SK-N-SH treated with all-trans-retinoic acid at 6 μM for 48 hours (cell line): Measurements from ENCODE around the gene ENTR1.

Source experiments
- ATAC-seq: fragments of 200-7000 bp; cut with Tn5 transposase; 3 replicates; pipeline ENCODE4 v1.9.1; 2020; ENCODE audit warnings: mild to moderate bottlenecking, moderate library complexity
- ARNTL ChIP-seq: fragments of 450-650 bp; formaldehyde crosslinking; IDR thresholded peaks from 2 replicates; pipeline ENCODE4 v1.5.0; 2020; ENCODE audit warnings: low read depth, mild to moderate bottlenecking, moderate library complexity, borderline replicate concordance
- BACH2 ChIP-seq: fragments of 250-450 bp; sonication (Bioruptor Pico); IDR thresholded peaks from 2 replicates; pipeline ENCODE4 v1.9.0; 2021; ENCODE audit warnings: mild to moderate bottlenecking, borderline replicate concordance
- CREB5 ChIP-seq: fragments of 250-450 bp; sonication (Bioruptor Pico); IDR thresholded peaks from 2 replicates; pipeline ENCODE4 v1.5.1; 2020; ENCODE audit warnings: low read depth, mild to moderate bottlenecking, moderate library complexity
- CSDC2 ChIP-seq: fragments of 250-450 bp; sonication (Bioruptor Pico); IDR thresholded peaks from 2 replicates; pipeline ENCODE4 v1.5.0; 2020; ENCODE audit warnings: mild to moderate bottlenecking, moderate library complexity
- CSRNP3 ChIP-seq: fragments of 250-450 bp; sonication (Bioruptor Pico); IDR thresholded peaks from 2 replicates; pipeline ENCODE4 v1.5.1; 2021; ENCODE audit warnings: mild to moderate bottlenecking, moderate library complexity
- ESRRG ChIP-seq: fragments of 250-450 bp; sonication (Bioruptor Pico); IDR thresholded peaks from 2 replicates; pipeline ENCODE4 v1.6.1; 2021; ENCODE audit warnings: mild to moderate bottlenecking
- ISL1 ChIP-seq: fragments of 250-450 bp; sonication (Bioruptor Pico); IDR thresholded peaks from 2 replicates; pipeline ENCODE4 v2.1.2; 2022; ENCODE audit warnings: mild to moderate bottlenecking, moderate library complexity
- OSR1 ChIP-seq: fragments of 250-450 bp; sonication (Bioruptor Pico); IDR thresholded peaks from 2 replicates; pipeline ENCODE4 v1.8.0; 2022; ENCODE audit warnings: moderate library complexity, mild to moderate bottlenecking, inconsistent platforms
- PPARA ChIP-seq: fragments of 250-450 bp; sonication (Bioruptor Pico); IDR thresholded peaks from 2 replicates; pipeline ENCODE4 v1.5.0; 2020; ENCODE audit warnings: mild to moderate bottlenecking, borderline replicate concordance
- RARB ChIP-seq: fragments of 250-450 bp; sonication (Bioruptor Pico); IDR thresholded peaks from 2 replicates; pipeline ENCODE4 v1.8.0; 2021; ENCODE audit warnings: mild to moderate bottlenecking, moderate library complexity
- SNAI2 ChIP-seq: fragments of 250-450 bp; sonication (Bioruptor Pico); IDR thresholded peaks from 2 replicates; pipeline ENCODE4 v1.5.0; 2020; ENCODE audit warnings: mild to moderate bottlenecking, moderate library complexity
- TCF4 ChIP-seq: fragments of 250-450 bp; sonication (Bioruptor Pico); IDR thresholded peaks from 2 replicates; pipeline ENCODE4 v1.8.0; 2021; ENCODE audit warnings: mild to moderate bottlenecking, moderate library complexity, borderline replicate concordance
- TOX ChIP-seq: fragments of 250-450 bp; sonication (Bioruptor Pico); IDR thresholded peaks from 2 replicates; pipeline ENCODE4 v1.8.0; 2021; ENCODE audit warnings: mild to moderate bottlenecking, moderate library complexity, borderline replicate concordance
- TSHZ2 ChIP-seq: fragments of 250-450 bp; sonication (Bioruptor Pico); IDR thresholded peaks from 2 replicates; pipeline ENCODE4 v1.5.0; 2020; ENCODE audit warnings: mild to moderate bottlenecking, moderate library complexity
- ZC3H10 ChIP-seq: fragments of 250-450 bp; sonication (Bioruptor Pico); IDR thresholded peaks from 2 replicates; pipeline ENCODE4 v1.5.1; 2021; ENCODE audit warnings: mild to moderate bottlenecking, moderate library complexity
- ZFP3 ChIP-seq: fragments of 250-450 bp; sonication (Bioruptor Pico); IDR thresholded peaks from 2 replicates; pipeline ENCODE4 v1.5.0; 2020; ENCODE audit warnings: mild to moderate bottlenecking, moderate library complexity
- ZFP30 ChIP-seq: fragments of 450-650 bp; formaldehyde crosslinking; IDR thresholded peaks from 2 replicates; pipeline ENCODE4 v1.5.0; 2022; ENCODE audit warnings: mild to moderate bottlenecking, moderate library complexity
- ZNF565 ChIP-seq: fragments of 450-650 bp; formaldehyde crosslinking; conservative IDR thresholded peaks from 2 replicates; pipeline ENCODE4 v1.5.0; 2020; ENCODE audit warnings: low read depth, mild to moderate bottlenecking, moderate library complexity
- ZNF70 ChIP-seq: fragments of 450-650 bp; formaldehyde crosslinking; IDR thresholded peaks from 2 replicates; pipeline ENCODE4 v1.5.0; 2020; ENCODE audit warnings: mild to moderate bottlenecking, moderate library complexity
- ZNF8 ChIP-seq: fragments of 450-650 bp; formaldehyde crosslinking; IDR thresholded peaks from 2 replicates; pipeline ENCODE4 v1.5.0; 2020; ENCODE audit warnings: mild to moderate bottlenecking, moderate library complexity
- TF ChIP-seq, protein P1 (sequence below): fragments of 250-450 bp; sonication (Bioruptor Pico); IDR thresholded peaks from 2 replicates; pipeline ENCODE4 v1.8.0; 2021; ENCODE audit warnings: low read depth, mild to moderate bottlenecking, moderate library complexity, borderline replicate concordance
- TF ChIP-seq, protein P2 (sequence below): fragments of 250-450 bp; sonication (Bioruptor Pico); IDR thresholded peaks from 2 replicates; pipeline ENCODE4 v1.8.0; 2020; ENCODE audit warnings: mild to moderate bottlenecking, moderate library complexity, borderline replicate concordance

ENTR1 gene

GRCh38 chr9:136357202-136357725 is 53.1 kb downstream of the ENTR1 start (continued):
- TF ChIP-seq, protein P1, sequence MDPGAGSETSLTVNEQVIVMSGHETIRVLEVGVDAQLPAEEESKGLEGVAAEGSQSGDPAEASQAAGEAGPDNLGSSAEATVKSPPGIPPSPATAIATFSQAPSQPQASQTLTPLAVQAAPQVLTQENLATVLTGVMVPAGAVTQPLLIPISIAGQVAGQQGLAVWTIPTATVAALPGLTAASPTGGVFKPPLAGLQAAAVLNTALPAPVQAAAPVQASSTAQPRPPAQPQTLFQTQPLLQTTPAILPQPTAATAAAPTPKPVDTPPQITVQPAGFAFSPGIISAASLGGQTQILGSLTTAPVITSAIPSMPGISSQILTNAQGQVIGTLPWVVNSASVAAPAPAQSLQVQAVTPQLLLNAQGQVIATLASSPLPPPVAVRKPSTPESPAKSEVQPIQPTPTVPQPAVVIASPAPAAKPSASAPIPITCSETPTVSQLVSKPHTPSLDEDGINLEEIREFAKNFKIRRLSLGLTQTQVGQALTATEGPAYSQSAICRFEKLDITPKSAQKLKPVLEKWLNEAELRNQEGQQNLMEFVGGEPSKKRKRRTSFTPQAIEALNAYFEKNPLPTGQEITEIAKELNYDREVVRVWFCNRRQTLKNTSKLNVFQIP: no peak
- no peak for TF ChIP-seq OSR1 (CRISPR knock-in tag)
- no peak for TF ChIP-seq ZFP30 (CRISPR knock-in tag)
- no peak for TF ChIP-seq ZC3H10 (CRISPR knock-in tag)
- no peak for TF ChIP-seq RARB (CRISPR knock-in tag)
- TF ChIP-seq ISL1: no peak
- TF ChIP-seq CSRNP3: no peak
- TF ChIP-seq ZNF8: no peak

- no peak for ATAC-seq
- no peak for TF ChIP-seq TSHZ2 (CRISPR knock-in tag)
- no peak for TF ChIP-seq ZFP30 (CRISPR knock-in tag)
- no peak for TF ChIP-seq ARNTL
- TF ChIP-seq TOX (CRISPR knock-in tag): no peak
- no peak for TF ChIP-seq ESRRG
- TF ChIP-seq CSDC2 (CRISPR knock-in tag): no peak
- no peak for TF ChIP-seq RARB (CRISPR knock-in tag)
- no peak for TF ChIP-seq SNAI2 (CRISPR knock-in tag)
- TF ChIP-seq ZNF565: no peak
- TF ChIP-seq, protein P1: no peak
- TF ChIP-seq TCF4 (CRISPR knock-in tag): no peak
- TF ChIP-seq ZFP3 (CRISPR knock-in tag): no peak
These were observed 54.5 kb downstream of the ENTR1 start for GRCh38 chr9:136355616-136356557.

- peak; percentile 2 for ATAC-seq
- no peak for TF ChIP-seq ARNTL
- no peak for TF ChIP-seq ZC3H10 (CRISPR knock-in tag)
- TF ChIP-seq, protein P2, sequence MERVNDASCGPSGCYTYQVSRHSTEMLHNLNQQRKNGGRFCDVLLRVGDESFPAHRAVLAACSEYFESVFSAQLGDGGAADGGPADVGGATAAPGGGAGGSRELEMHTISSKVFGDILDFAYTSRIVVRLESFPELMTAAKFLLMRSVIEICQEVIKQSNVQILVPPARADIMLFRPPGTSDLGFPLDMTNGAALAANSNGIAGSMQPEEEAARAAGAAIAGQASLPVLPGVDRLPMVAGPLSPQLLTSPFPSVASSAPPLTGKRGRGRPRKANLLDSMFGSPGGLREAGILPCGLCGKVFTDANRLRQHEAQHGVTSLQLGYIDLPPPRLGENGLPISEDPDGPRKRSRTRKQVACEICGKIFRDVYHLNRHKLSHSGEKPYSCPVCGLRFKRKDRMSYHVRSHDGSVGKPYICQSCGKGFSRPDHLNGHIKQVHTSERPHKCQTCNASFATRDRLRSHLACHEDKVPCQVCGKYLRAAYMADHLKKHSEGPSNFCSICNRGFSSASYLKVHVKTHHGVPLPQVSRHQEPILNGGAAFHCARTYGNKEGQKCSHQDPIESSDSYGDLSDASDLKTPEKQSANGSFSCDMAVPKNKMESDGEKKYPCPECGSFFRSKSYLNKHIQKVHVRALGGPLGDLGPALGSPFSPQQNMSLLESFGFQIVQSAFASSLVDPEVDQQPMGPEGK (CRISPR knock-in tag): no peak
- TF ChIP-seq PPARA (CRISPR knock-in tag): no peak
- no peak for TF ChIP-seq CSDC2 (CRISPR knock-in tag)
- no peak for TF ChIP-seq SNAI2 (CRISPR knock-in tag)
- TF ChIP-seq BACH2 (CRISPR knock-in tag): no peak
- TF ChIP-seq ZNF565: no peak
- no peak for TF ChIP-seq RARB (CRISPR knock-in tag)
- TF ChIP-seq CSRNP3: no peak
- no peak for TF ChIP-seq CREB5
- TF ChIP-seq TCF4 (CRISPR knock-in tag): no peak
- no peak for TF ChIP-seq OSR1 (CRISPR knock-in tag)
- TF ChIP-seq ESRRG: no peak
- TF ChIP-seq ZNF70: no peak
- TF ChIP-seq ZFP3 (CRISPR knock-in tag): no peak
These were observed 55.8 kb downstream of the ENTR1 start for GRCh38 chr9:136354592-136355085.
